Activated CD4-positive, CD25-positive, alpha-beta regulatory T cell treated with anti-CD3 and anti-CD28 coated beads, Interleukin-2, amount 50 U/mL, for 72 hours (primary cell): ENCODE measurements around the gene MYBPC2.
"Not testable (repeated sequence)": the region's sequence is repeated elsewhere in the genome, so short reads cannot be mapped to it uniquely, and the experiment has no call there.

Experiments
- DNase-seq: peaks from one replicate; pipeline ENCODE4 v3.0.0; 2021

MYBPC2 gene

GRCh38 chr19:50461066-50461875 is 28.6 kb downstream of the MYBPC2 start:
- DNase-seq = peak; percentile 60

GRCh38 chr19:50462970-50463369 is 30.3 kb downstream of the MYBPC2 start:
- DNase-seq = no peak

- no peak for DNase-seq
These were observed 31.7 kb downstream of the MYBPC2 start for GRCh38 chr19:50464348-50464747.

GRCh38 chr19:50465000-50465399 is 32.3 kb downstream of the MYBPC2 start:
- DNase-seq = no peak

GRCh38 chr19:50465986-50466705 is 33.5 kb downstream of the MYBPC2 start:
- DNase-seq = no peak

- no peak for DNase-seq
These were observed 34.0 kb downstream of the MYBPC2 start for GRCh38 chr19:50466706-50467039.

- DNase-seq = no peak
These were observed 34.9 kb downstream of the MYBPC2 start for GRCh38 chr19:50467566-50467965.

- no peak for DNase-seq
These were observed 36.1 kb downstream of the MYBPC2 start for GRCh38 chr19:50468818-50469217.

GRCh38 chr19:50473336-50473735 is 40.6 kb downstream of the MYBPC2 start:
- DNase-seq = not testable (repeated sequence)

GRCh38 chr19:50475101-50475568 is 42.4 kb downstream of the MYBPC2 start:
- DNase-seq = no peak

- DNase-seq = no peak
These were observed 43.1 kb downstream of the MYBPC2 start for GRCh38 chr19:50475736-50476223.

GRCh38 chr19:50476224-50476906 is 43.7 kb downstream of the MYBPC2 start, which contains the start of the genes EMC10 and GARIN5A:
EMC10 (plus strand) TSS chr19:50476507; CDS start chr19:50476545, 38 bp downstream.
GARIN5A (minus strand) TSS chr19:50476848; CDS start chr19:50476388, 460 bp downstream.
- DNase-seq = peak; percentile 93

- DNase-seq = no peak
These were observed 44.2 kb downstream of the MYBPC2 start for GRCh38 chr19:50476907-50477238.

GRCh38 chr19:50477751-50478515 is 45.2 kb downstream of the MYBPC2 start:
- DNase-seq = no peak

- DNase-seq = no peak
These were observed 46.4 kb downstream of the MYBPC2 start for GRCh38 chr19:50478901-50479715.

- DNase-seq = no peak
These were observed 47.1 kb downstream of the MYBPC2 start for GRCh38 chr19:50479761-50480251.

- no peak for DNase-seq
These were observed 47.8 kb downstream of the MYBPC2 start for GRCh38 chr19:50480281-50481111.

GRCh38 chr19:50481351-50482149 is 48.9 kb downstream of the MYBPC2 start:
- no peak for DNase-seq

GRCh38 chr19:50482271-50482855 is 49.7 kb downstream of the MYBPC2 start:
- no peak for DNase-seq
